Measurements from ENCODE around the gene CCDC33.

The CCDC33 gene

GRCh38 chr15:74384881-74385643 is 148.9 kb downstream of the CCDC33 start:
- DNase-seq: no peak

- no peak for DNase-seq
Measured at GRCh38 chr15:74385733-74386132, 149.6 kb downstream of the CCDC33 start.
